Measurements from ENCODE around the gene IL17B. TPM values are rescaled to one million over a fixed set of nuclear protein-coding genes. Genes with fewer than 3 reads are reported as not detected.
A peak's percentile ranks its signal among the peaks of the same experiment; 100 is the strongest.

The IL17B gene
- total RNA-seq, 4 donors from 2014 or later = 2.0 to 2.5 (median 2.1) TPM; not detected in 1

DNA sequence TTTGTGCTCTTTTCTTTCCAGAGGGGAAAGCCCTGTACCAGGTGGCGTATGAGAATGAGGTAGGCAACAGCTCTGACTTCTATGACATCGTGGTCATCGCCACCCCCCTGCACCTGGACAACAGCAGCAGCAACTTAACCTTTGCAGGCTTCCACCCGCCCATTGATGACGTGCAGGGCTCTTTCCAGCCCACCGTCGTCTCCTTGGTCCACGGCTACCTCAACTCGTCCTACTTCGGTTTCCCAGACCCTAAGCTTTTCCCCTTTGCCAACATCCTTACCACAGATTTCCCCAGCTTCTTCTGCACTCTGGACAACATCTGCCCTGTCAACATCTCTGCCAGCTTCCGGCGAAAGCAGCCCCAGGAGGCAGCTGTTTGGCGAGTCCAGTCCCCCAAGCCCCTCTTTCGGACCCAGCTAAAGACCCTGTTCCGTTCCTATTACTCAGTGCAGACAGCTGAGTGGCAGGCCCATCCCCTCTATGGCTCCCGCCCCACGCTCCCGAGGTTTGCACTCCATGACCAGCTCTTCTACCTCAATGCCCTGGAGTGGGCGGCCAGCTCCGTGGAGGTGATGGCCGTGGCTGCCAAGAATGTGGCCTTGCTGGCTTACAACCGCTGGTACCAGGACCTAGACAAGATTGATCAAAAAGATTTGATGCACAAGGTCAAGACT lies 11.0 kb downstream of the IL17B start:
- no peak for DNase-seq
- Histone ChIP-seq H3K9me3 (no peaks in the 10 kb centered on the region), H3K4me1 (peaks cover 6 to 40% (median 7%) of the 10 kb centered on the region in 3 donors), H3K36me3 (no peaks in the 10 kb centered on the region), H3K27me3 (no peaks in the 10 kb centered on the region), H3K27ac (peak overlapping the region in 2 of 4 donors; percentile 26 to 41), H3K4me3 (no peak overlapping the region)
- WGBS, 2 donors = 90% methylated on average over 18 to 21 of the region's 22 CpGs
- intact Hi-C loops (cut with DNase I) = no loop called here
- no peak for TF ChIP-seq POLR2A (IDR thresholded peaks at IDR 0.05)
- TF ChIP-seq, protein P1, sequence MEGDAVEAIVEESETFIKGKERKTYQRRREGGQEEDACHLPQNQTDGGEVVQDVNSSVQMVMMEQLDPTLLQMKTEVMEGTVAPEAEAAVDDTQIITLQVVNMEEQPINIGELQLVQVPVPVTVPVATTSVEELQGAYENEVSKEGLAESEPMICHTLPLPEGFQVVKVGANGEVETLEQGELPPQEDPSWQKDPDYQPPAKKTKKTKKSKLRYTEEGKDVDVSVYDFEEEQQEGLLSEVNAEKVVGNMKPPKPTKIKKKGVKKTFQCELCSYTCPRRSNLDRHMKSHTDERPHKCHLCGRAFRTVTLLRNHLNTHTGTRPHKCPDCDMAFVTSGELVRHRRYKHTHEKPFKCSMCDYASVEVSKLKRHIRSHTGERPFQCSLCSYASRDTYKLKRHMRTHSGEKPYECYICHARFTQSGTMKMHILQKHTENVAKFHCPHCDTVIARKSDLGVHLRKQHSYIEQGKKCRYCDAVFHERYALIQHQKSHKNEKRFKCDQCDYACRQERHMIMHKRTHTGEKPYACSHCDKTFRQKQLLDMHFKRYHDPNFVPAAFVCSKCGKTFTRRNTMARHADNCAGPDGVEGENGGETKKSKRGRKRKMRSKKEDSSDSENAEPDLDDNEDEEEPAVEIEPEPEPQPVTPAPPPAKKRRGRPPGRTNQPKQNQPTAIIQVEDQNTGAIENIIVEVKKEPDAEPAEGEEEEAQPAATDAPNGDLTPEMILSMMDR (IDR thresholded peaks at IDR 0.05) = no peak

DNA sequence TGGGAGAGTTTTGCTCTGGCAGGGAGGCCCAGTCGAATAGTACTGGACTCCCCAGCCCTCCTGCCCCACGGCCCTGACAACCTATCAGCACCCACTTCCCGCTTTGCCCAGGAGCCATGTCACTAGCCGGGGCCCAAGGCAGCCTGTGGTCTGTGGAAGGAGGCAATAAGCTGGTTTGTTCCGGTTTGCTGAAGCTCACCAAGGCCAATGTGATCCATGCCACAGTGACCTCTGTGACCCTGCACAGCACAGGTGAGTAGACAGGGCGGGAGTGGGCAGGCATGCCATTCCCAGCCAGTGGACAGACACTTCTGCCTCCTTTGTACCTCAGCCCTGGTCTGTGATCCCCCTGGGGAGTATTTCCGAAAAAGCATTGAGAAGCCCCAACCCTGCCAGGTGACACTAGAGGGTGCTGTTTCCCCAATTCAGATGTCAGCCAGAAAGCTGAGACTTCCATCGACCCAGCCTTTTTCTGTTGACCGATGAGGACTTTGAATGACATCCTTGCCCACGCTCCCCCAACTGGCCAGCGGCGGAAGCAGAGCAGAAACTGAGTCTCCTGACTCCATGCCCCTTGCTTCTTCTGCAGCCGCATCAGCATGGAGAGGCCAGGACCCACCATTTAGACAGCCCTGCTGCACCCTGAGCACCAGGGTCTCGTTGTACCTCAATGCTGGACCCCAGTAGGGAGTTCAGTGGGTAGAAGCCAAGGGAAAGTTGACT lies 11.7 kb downstream of the IL17B start:
- H3K36me3 ChIP-seq = no peaks in the 10 kb centered on the region
- H3K27ac ChIP-seq = peak overlapping the region; percentile 2 to 70 (median 46)
- no peaks in the 10 kb centered on the region for H3K27me3 ChIP-seq
- intact Hi-C loops (cut with DNase I) = no loop called here
- H3K9me3 ChIP-seq = no peaks in the 10 kb centered on the region
- DNase-seq = no peak
- H3K4me3 ChIP-seq = no peak overlapping the region
- 9 to 63% methylated on average over 2 to 6 of the region's 14 CpGs for WGBS, 2 donors
- TF ChIP-seq, protein P1 (IDR thresholded peaks at IDR 0.05) = peak; percentile 57 to 83 (median 72)
- TF ChIP-seq POLR2A (IDR thresholded peaks at IDR 0.05) = no peak
- peaks cover 6 to 40% (median 7%) of the 10 kb centered on the region in 3 donors for H3K4me1 ChIP-seq

DNA sequence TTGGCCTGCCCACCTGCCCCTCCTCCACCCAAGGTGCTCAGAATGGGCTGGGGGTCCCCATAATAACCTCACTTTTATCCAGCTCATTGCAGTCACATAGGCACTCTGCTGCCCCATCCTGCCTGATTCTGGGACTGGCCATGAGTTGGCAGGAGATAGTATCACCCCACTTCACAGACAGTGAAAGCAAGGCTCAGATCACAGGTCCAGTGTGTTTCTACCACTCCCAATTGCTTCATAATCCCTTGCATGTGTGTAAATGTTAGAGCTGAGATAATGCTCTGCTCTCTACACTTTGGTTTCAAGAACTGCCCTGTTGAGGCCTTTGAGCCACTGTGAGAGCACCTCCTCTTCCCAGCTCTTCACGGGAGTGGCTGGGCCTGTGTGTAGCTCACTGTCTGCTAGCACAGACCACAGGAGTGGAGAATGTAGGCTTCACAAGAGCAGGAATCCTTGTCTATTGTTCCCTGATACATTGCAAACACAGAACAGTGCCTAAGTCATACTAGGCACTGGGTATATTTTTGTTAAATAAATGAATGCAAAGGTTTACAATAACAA lies 12.8 kb downstream of the IL17B start:
- no peaks in the 10 kb centered on the region for H3K9me3 ChIP-seq
- peaks cover 3 to 30% (median 6%) of the 10 kb centered on the region in 3 donors for H3K4me1 ChIP-seq
- 88% methylated on average over 1 of the region's 1 CpG for WGBS, 2 donors
- DNase-seq = no peak
- no peaks in the 10 kb centered on the region for H3K27me3 ChIP-seq
- H3K36me3 ChIP-seq = no peaks in the 10 kb centered on the region
- H3K4me3 ChIP-seq = no peak overlapping the region
- TF ChIP-seq, protein P1 (IDR thresholded peaks at IDR 0.05) = no peak
- TF ChIP-seq POLR2A (IDR thresholded peaks at IDR 0.05) = no peak
- intact Hi-C loops (cut with DNase I) = no loop called here
- peak overlapping the region in 3 of 4 donors; percentile 28 to 70 (median 47) for H3K27ac ChIP-seq

DNA sequence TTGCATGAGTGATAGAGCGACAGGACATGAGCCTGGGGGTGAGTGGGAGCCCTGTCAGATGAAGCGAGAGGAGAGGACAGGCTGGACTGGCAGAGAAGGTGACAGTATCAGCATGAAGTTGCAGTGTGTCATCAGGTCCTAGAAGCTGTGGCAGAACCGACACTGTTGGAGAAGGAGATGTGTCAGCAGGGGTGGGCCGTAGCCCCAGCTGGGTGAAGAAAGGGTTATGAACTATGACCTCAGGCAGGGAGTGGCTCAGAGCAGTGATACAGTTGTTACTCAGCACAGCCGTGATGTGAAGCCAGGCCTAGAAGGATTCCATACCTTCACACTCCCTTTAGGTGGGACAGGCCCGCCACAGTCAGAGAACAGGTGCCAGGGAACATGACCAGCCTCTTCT lies 13.7 kb downstream of the IL17B start:
- intact Hi-C loops (cut with DNase I) = no loop called here
- Histone ChIP-seq H3K27ac (peak overlapping the region in 3 of 4 donors; percentile 28 to 70 (median 47)), H3K4me3 (no peak overlapping the region), H3K4me1 (peaks cover 0 to 23% (median 3%) of the 10 kb centered on the region in 3 donors), H3K27me3 (no peaks in the 10 kb centered on the region), H3K36me3 (no peaks in the 10 kb centered on the region), H3K9me3 (no peaks in the 10 kb centered on the region)
- 75 to 79% methylated on average over 4 to 6 of the region's 6 CpGs for WGBS, 2 donors
- TF ChIP-seq POLR2A (IDR thresholded peaks at IDR 0.05) = no peak
- TF ChIP-seq, protein P1 (IDR thresholded peaks at IDR 0.05) = no peak
- no peak for DNase-seq

DNA sequence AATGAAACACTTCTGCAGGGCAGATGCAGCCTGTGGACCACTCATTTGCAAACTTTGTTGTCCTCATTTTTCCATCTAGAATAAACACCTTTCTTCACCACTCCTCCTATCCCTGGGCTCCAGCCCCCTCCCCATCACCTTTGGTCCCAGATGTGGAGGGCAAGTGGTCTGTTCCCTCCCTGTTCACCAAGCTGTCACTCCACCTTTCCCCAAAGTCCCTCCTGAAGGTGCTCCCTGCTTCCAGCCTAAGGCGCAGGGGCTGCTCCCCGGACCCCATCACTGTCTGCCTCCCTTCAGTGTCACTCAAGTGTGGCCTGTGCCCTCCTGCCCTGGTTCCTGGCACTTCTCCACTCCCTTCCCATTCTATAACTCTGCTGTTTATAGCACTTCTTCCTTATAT lies 14.4 kb downstream of the IL17B start:
- TF ChIP-seq, protein P1 (IDR thresholded peaks at IDR 0.05) = no peak
- no peak for TF ChIP-seq POLR2A (IDR thresholded peaks at IDR 0.05)
- WGBS, 2 donors = 89 to 93% methylated on average over 2 of the region's 2 CpGs
- Histone ChIP-seq H3K4me1 (peaks cover 0 to 23% (median 3%) of the 10 kb centered on the region in 3 donors), H3K36me3 (no peaks in the 10 kb centered on the region), H3K9me3 (no peaks in the 10 kb centered on the region), H3K27me3 (no peaks in the 10 kb centered on the region), H3K27ac (peak overlapping the region in 2 of 4 donors; percentile 16 to 52), H3K4me3 (no peak overlapping the region)
- no peak for DNase-seq
- intact Hi-C loops (cut with DNase I) = no loop called here

Data from esophagus squamous epithelium (tissue), 5 donors.